ENCODE data around the gene GNB3. TPM values are rescaled to one million over a fixed set of nuclear protein-coding genes. Genes with fewer than 3 reads are reported as not detected.

GNB3 gene
- total RNA-seq, 1 experiment from 2014 or later = 0.43 TPM

- peak; percentile 54 for DNase-seq
- Histone ChIP-seq H3K9me3 (no peaks in the 10 kb centered on the region), H3K36me3 (peaks cover 14% of the 10 kb centered on the region), H3K4me3 (peak overlapping the region; percentile 81), H3K27me3 (peaks cover 1% of the 10 kb centered on the region)
Measured at GRCh38 chr12:6829536-6830220, 11.0 kb upstream of the GNB3 start.

GRCh38 chr12:6830286-6830890 is 10.3 kb upstream of the GNB3 start:
- Histone ChIP-seq H3K4me3 (no peak overlapping the region), H3K9me3 (no peaks in the 10 kb centered on the region), H3K36me3 (peaks cover 14% of the 10 kb centered on the region), H3K27me3 (no peaks in the 10 kb centered on the region)
- no peak for DNase-seq

DNA sequence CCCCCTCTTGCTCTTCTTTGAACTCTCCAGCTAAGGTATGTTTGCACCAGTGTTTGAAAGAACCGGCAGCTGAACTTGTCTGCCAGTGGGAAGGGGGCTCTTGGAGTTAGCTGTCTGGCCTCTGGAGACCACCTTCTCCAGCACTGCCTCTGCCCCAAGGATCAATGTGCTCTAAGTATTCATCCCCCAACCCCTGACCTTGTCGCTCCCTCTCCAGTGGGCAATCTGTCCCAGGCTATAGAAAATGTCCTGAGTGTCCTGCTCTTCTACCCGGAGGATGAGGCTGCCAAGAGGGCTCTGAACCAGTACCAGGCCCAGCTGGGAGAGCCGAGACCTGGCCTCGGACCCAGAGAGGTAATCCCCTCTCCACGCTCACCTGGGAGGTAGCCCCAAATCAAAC is 9.7 kb upstream of the GNB3 start:
- Histone ChIP-seq H3K36me3 (peaks cover 14% of the 10 kb centered on the region), H3K9me3 (no peaks in the 10 kb centered on the region), H3K4me3 (no peak overlapping the region), H3K27me3 (no peaks in the 10 kb centered on the region)
- no peak for DNase-seq

- H3K36me3 ChIP-seq = peaks cover 14% of the 10 kb centered on the region
- H3K27me3 ChIP-seq = no peaks in the 10 kb centered on the region
- H3K9me3 ChIP-seq = no peaks in the 10 kb centered on the region
- DNase-seq = no peak
- H3K4me3 ChIP-seq = no peak overlapping the region
Measured at GRCh38 chr12:6831450-6831995, 9.2 kb upstream of the GNB3 start.

- no peak overlapping the region for H3K4me3 ChIP-seq
- no peaks in the 10 kb centered on the region for H3K9me3 ChIP-seq
- no peaks in the 10 kb centered on the region for H3K27me3 ChIP-seq
- DNase-seq = no peak
- peaks cover 14% of the 10 kb centered on the region for H3K36me3 ChIP-seq
Measured at GRCh38 chr12:6832125-6832524, 8.6 kb upstream of the GNB3 start.

DNA sequence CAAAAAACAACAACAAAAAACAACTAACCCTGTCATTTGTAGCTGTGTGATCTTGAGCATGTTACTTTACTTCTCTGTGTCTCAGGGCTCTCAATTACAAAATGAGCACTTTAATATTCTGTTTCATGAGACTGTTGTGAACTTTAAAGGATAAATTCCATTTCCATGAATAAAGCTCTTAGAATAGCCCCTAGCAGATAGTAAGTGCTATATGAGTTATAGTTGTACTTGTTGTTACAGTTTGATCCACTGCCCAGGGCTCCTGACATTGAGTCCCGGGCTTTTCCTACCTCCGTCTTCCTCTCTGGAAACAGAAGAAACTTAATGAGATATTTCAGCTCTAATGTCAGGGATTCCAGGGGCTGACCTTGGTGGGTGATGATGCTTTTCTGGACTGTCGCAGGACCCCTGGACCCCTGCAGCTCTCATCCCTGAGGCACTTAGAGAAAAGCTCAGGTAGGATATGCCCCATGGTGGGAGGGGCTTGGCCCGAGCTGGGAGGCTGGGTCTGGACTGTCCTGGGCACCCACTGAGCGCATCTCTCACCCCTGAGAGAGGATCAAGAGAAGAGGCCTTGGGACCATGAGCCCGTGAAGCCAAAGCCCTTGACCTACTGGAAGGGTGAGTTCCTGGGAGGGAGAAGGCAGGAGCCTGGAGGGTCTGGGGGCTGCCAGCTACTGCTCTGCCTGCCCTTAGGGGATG is 7.4 kb upstream of the GNB3 start:
- H3K4me3 ChIP-seq = no peak overlapping the region
- peaks cover 14% of the 10 kb centered on the region for H3K36me3 ChIP-seq
- no peaks in the 10 kb centered on the region for H3K27me3 ChIP-seq
- H3K9me3 ChIP-seq = no peaks in the 10 kb centered on the region
- DNase-seq = no peak

DNA sequence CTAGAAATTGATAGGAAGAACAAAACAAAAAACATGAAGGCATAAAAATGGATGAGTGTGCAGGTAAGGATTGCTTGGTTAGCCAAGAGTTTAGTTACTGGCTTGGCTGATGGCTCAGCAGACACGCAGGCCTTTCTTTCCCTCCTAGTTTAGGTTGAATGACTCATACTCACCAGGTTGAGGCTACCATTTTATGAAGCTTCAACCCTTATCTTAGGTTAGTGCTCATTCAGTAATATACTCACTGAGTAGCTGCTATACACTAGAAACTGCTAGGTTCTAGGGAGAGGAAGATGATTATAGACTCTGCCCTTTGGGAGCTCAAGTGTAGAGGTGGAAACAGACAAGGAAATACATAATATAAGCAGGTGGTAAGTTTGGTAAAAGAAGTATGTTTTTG is 6.5 kb upstream of the GNB3 start:
- Histone ChIP-seq H3K9me3 (no peaks in the 10 kb centered on the region), H3K27me3 (no peaks in the 10 kb centered on the region), H3K4me3 (no peak overlapping the region), H3K36me3 (peaks cover 14% of the 10 kb centered on the region)
- no peak for DNase-seq

DNA sequence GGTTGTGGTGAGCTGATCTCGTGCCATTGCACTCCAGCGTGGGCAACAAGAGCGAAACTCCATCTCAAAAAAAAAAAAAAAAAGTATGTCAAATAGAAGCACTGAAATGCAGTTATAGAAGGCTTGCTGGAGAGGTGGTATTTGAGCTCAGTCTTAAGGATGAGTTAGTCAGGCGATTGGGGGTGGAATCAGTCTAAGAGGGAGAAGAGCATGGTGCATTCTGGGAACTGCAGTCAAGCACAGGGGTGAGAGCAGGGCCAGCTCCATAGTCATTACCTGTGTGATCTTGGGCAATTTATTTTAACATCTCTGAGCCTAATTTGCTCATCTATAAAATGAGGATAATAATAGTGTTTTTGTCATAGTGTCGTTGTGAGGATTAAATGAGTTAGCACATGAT is 5.9 kb upstream of the GNB3 start:
- Histone ChIP-seq H3K4me3 (no peak overlapping the region), H3K27me3 (no peaks in the 10 kb centered on the region), H3K36me3 (peaks cover 14% of the 10 kb centered on the region), H3K9me3 (no peaks in the 10 kb centered on the region)
- DNase-seq = no peak

- peaks cover 8% of the 10 kb centered on the region for H3K36me3 ChIP-seq
- DNase-seq = no peak
- H3K4me3 ChIP-seq = no peak overlapping the region
- H3K27me3 ChIP-seq = no peaks in the 10 kb centered on the region
- H3K9me3 ChIP-seq = no peaks in the 10 kb centered on the region
Measured at GRCh38 chr12:6836851-6837250, 3.9 kb upstream of the GNB3 start.

DNA sequence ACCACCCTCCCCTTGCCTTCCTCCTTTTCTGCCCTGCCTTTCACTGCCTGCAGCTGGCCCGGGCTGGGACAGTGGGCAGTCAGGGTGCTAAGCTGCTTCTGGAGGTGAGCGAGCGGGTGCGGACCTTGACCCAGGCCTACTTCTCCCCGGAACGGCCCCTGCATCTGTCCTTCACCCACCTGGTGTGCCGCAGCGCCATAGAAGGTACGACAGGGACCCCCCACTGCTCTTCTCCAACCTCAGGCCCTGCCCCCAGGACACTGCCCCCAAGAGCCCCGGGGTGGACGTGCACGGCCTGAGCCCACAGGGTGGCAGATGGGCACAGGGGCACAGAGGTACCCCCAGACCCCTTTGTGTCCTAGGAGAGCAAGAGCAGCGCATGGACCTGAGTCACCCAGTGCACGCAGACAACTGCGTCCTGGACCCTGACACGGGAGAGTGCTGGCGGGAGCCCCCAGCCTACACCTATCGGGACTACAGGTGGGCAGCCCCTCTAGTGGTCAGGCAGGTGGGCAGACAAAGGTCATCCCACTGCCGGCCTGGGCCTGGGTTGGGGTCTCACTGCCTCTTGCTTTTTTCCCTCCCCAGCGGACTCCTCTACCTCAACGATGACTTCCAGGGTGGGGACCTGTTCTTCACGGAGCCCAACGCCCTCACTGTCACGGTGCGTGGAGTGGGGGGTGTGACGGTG is 3.2 kb upstream of the GNB3 start:
- H3K27me3 ChIP-seq = no peaks in the 10 kb centered on the region
- H3K36me3 ChIP-seq = peaks cover 11% of the 10 kb centered on the region
- no peaks in the 10 kb centered on the region for H3K9me3 ChIP-seq
- DNase-seq = no peak
- no peak overlapping the region for H3K4me3 ChIP-seq

- H3K4me3 ChIP-seq = no peak overlapping the region
- no peaks in the 10 kb centered on the region for H3K27me3 ChIP-seq
- DNase-seq = no peak
- H3K9me3 ChIP-seq = no peaks in the 10 kb centered on the region
- peaks cover 6% of the 10 kb centered on the region for H3K36me3 ChIP-seq
Measured at GRCh38 chr12:6838854-6839253, 1.9 kb upstream of the GNB3 start.

DNA sequence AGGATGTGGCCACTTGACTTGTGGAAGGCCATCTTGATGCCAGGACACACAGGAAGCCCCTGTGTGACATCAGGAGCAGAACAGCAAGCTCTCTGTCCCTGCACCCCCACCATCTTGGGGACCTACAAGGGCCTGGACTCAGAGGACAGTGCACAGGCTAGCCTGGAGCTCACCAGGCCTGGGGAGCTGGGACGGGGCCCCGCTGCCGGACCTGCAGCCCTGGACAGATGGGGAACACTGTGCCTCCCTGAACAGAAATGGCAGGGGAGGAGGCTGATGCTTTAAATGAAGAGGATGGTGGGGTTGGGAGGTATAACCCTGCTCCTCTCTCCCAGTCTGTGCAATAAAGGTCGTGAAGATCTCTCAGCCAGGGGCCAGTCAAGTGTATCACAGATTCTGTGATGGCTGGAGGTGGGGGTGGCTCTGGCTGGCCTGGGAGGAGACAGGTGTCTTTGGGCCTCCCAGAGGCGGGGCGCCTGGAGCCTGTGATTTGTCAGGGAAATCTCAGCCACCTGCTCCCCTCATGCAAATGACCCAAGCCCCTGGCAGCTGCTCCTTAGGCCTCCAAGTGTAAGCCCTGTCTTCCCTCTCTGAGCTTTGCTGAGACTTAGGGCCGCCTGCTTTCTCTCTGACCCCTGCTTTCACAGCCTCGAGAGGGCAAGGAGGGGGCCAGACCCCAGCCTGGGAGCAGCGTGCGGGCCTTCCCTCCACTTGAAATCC is 1.1 kb upstream of the GNB3 start:
- no peak overlapping the region for H3K4me3 ChIP-seq
- H3K9me3 ChIP-seq = no peaks in the 10 kb centered on the region
- DNase-seq = no peak
- peaks cover 7% of the 10 kb centered on the region for H3K36me3 ChIP-seq
- H3K27me3 ChIP-seq = no peaks in the 10 kb centered on the region

- H3K36me3 ChIP-seq = peaks cover 9% of the 10 kb centered on the region
- DNase-seq = no peak
- H3K27me3 ChIP-seq = no peaks in the 10 kb centered on the region
- H3K9me3 ChIP-seq = no peaks in the 10 kb centered on the region
- no peak overlapping the region for H3K4me3 ChIP-seq
Measured at GRCh38 chr12:6840330-6840729, 395 bp upstream of the GNB3 start.

GRCh38 chr12:6842075-6842474 is 1.4 kb downstream of the GNB3 start:
- no peak for DNase-seq
- no peak overlapping the region for H3K4me3 ChIP-seq
- no peaks in the 10 kb centered on the region for H3K27me3 ChIP-seq
- no peaks in the 10 kb centered on the region for H3K9me3 ChIP-seq
- peaks cover 24% of the 10 kb centered on the region for H3K36me3 ChIP-seq

- Histone ChIP-seq H3K4me3 (no peak overlapping the region), H3K9me3 (no peaks in the 10 kb centered on the region), H3K27me3 (no peaks in the 10 kb centered on the region), H3K36me3 (peaks cover 36% of the 10 kb centered on the region)
- no peak for DNase-seq
Measured at GRCh38 chr12:6843118-6843902, 2.6 kb downstream of the GNB3 start.

GRCh38 chr12:6845395-6845794 is 4.7 kb downstream of the GNB3 start:
- Histone ChIP-seq H3K4me3 (no peak overlapping the region), H3K36me3 (peaks cover 57% of the 10 kb centered on the region), H3K27me3 (no peaks in the 10 kb centered on the region), H3K9me3 (no peaks in the 10 kb centered on the region)
- no peak for DNase-seq

All from MG63 (cell line).